Esophagus muscularis mucosa (tissue), 4 donors: ENCODE measurements around the gene MAGI1. TPM values are rescaled to one million over a fixed set of nuclear protein-coding genes. Genes with fewer than 3 reads are reported as not detected.
A peak's percentile ranks its signal among the peaks of the same experiment; 100 is the strongest.

Experiments
- DNase-seq: peaks from one replicate; pipeline ENCODE4 v3.0.0-alpha.2; 2017; ENCODE audit errors: extremely low spot score
- H3K27ac ChIP-seq, 4 donors: fragments of 200-600 bp; sonication (generic); replicated peaks in 1 of 4; 1 replicate in 3 of 4; 2 replicates in 1 of 4; pipeline ENCODE4 v1.5.1; 2016 to 2019; ENCODE audit warnings: mild to moderate bottlenecking in 1 of 4
- H3K27me3 ChIP-seq, 4 donors: fragments of 200-600 bp; sonication (generic); one replicate each; pipeline versions ENCODE4 v1.5.1 to v1.6.0; 2016 to 2019
- H3K36me3 ChIP-seq, 4 donors: fragments of 200-600 bp; sonication (generic); one replicate each; pipeline ENCODE4 v1.5.1; 2016 to 2019
- H3K4me1 ChIP-seq, 4 donors: fragments of 200-600 bp; sonication (generic); one replicate each; pipeline ENCODE4 v1.5.1; 2016 to 2019
- H3K4me3 ChIP-seq, 4 donors: fragments of 200-600 bp; sonication (generic); 1 replicate in 2 of 4; 2 replicates in 2 of 4; pipeline ENCODE4 v1.5.1; 2016 to 2019; ENCODE audit warnings: mild to moderate bottlenecking in 4 of 4, moderate library complexity in 1 of 4
- H3K9me3 ChIP-seq, 4 donors: fragments of 200-600 bp; sonication (generic); 1 replicate in 3 of 4; 2 replicates in 1 of 4; pipeline ENCODE4 v1.5.1; 2016 to 2019
- EP300 ChIP-seq: sonication (generic); formaldehyde crosslinking; IDR thresholded peaks from one replicate; pipeline ENCODE4 v1.6.1; 2017; ENCODE audit warnings: antibody characterized with exemption
- POLR2A ChIP-seq: fragments of 450-650 bp; IDR thresholded peaks from one replicate; pipeline ENCODE4 v1.6.1; 2017; ENCODE audit warnings: antibody characterized with exemption, moderate library complexity, mild to moderate bottlenecking, low read depth
- POLR2AphosphoS5 ChIP-seq, 2 donors: sonication (generic); formaldehyde crosslinking; IDR thresholded peaks; one replicate each; pipeline ENCODE4 v1.6.1; 2017; ENCODE audit warnings: antibody characterized with exemption in 2 of 2
- WGBS: methylation state at CpG from one replicate; pipeline ENCODE4 v1.1.5; 2018; 5-methylcytosine and 5-hydroxymethylcytosine counted together
- intact Hi-C: fragments of 100-400 bp; cut with DNase I; formaldehyde crosslinking; loops from one replicate; pipeline ENCODE4 v1.15.1; 2023
- total RNA-seq, 4 donors: library from RNA; depleted of rRNA; stranded (reverse); fragments of >200 nt; gene quantifications; one replicate each; pipeline versions ENCODE4 v1.1.0 to v1.2.1, GENCODE V29; 2016
- TF ChIP-seq, protein P1 (sequence below), 3 experiments: fragments of 200-600 bp in 2 of 3; fragments of 450-650 bp in 1 of 3; sonication (generic) in 2 of 3; IDR thresholded peaks; one replicate each; pipeline ENCODE4 v1.5.1; 2017 to 2019; ENCODE audit warnings: antibody characterized with exemption in 3 of 3, mild to moderate bottlenecking in 2 of 3, moderate library complexity in 1 of 3

Gene MAGI1
- total RNA-seq, 4 donors from 2014 or later, result 17.1 to 35.1 (median 25.2) TPM

- H3K27ac ChIP-seq, result no peak overlapping the region
- peak; percentile 62 for DNase-seq
- H3K4me3 ChIP-seq, result no peak overlapping the region
- no peaks in the 10 kb centered on the region for H3K9me3 ChIP-seq
- no peaks in the 10 kb centered on the region for H3K27me3 ChIP-seq
- TF ChIP-seq POLR2A, result no peak
- TF ChIP-seq POLR2AphosphoS5 (IDR thresholded peaks at IDR 0.05), result no peak
- TF ChIP-seq EP300, result no peak
- TF ChIP-seq, protein P1, sequence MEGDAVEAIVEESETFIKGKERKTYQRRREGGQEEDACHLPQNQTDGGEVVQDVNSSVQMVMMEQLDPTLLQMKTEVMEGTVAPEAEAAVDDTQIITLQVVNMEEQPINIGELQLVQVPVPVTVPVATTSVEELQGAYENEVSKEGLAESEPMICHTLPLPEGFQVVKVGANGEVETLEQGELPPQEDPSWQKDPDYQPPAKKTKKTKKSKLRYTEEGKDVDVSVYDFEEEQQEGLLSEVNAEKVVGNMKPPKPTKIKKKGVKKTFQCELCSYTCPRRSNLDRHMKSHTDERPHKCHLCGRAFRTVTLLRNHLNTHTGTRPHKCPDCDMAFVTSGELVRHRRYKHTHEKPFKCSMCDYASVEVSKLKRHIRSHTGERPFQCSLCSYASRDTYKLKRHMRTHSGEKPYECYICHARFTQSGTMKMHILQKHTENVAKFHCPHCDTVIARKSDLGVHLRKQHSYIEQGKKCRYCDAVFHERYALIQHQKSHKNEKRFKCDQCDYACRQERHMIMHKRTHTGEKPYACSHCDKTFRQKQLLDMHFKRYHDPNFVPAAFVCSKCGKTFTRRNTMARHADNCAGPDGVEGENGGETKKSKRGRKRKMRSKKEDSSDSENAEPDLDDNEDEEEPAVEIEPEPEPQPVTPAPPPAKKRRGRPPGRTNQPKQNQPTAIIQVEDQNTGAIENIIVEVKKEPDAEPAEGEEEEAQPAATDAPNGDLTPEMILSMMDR (IDR thresholded peaks at IDR 0.05), result no peak
- no peaks in the 10 kb centered on the region for H3K4me1 ChIP-seq
- intact Hi-C loops, result no loop called here
- WGBS, result 97% methylated on average over 4 of the region's 4 CpGs
- no peaks in the 10 kb centered on the region for H3K36me3 ChIP-seq
These were observed 242.0 kb downstream of the MAGI1 start for GRCh38 chr3:65796676-65797075.

DNA sequence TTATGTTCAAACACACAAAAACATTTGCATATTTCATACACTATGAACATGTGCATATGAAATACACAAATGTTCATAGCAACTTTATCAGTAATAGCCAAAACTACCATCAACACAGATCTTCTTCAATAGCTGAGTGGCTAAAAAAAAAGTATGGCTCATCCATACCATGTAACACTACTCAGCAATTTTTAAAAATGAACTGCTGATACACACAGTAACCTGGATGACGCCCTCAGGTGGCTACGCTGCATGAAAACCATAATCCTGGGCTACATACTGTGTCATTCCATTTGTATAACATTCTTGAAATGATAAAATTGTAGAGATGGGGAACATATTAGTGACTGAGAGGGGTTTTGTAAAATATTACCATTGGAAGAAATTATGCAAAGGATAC, 243.6 kb downstream of the MAGI1 start:
- no peaks in the 10 kb centered on the region for H3K4me1 ChIP-seq
- WGBS, result 93% methylated on average over 2 of the region's 2 CpGs
- H3K27ac ChIP-seq, result no peak overlapping the region
- no peak overlapping the region for H3K4me3 ChIP-seq
- no peak for TF ChIP-seq EP300
- no peak for TF ChIP-seq POLR2A
- TF ChIP-seq, protein P1 (IDR thresholded peaks at IDR 0.05), result no peak
- no peak for TF ChIP-seq POLR2AphosphoS5 (IDR thresholded peaks at IDR 0.05)
- H3K36me3 ChIP-seq, result no peaks in the 10 kb centered on the region
- H3K27me3 ChIP-seq, result no peaks in the 10 kb centered on the region
- no peaks in the 10 kb centered on the region for H3K9me3 ChIP-seq
- DNase-seq, result peak; percentile 3
- intact Hi-C loops, result no loop called here

DNA sequence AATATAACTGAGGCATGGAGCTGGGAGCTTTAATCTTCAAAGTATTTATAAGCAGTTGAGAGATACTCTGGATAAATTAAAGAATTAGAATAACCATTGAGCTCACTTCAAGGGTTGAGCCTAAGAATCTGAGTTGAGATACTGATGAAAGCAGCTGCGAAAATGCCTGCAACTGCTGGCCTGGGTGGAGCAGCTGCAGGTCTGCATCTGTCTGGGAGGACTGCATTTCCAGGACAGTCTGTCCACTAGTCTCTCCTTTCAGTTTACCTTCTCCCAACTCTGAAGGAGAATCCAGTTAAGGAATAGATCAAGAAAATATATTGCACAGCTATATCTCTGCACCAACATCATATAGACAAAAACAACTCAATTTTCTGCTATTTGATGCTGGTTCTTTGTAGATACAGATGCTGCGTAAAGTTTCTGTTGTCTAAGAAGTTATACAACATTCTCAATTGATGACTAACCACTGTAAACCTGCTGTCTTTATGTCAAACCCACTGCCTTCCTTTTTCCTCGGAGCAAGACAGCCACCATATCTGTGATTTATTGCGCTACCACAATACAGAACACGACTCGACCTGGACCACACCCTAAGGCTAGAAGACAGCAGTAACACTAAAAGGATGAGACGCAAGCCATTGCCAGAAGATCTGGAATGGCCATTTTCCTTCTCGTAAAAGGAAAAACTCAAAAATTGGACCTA, 245.1 kb downstream of the MAGI1 start:
- Histone ChIP-seq H3K4me3 (no peak overlapping the region), H3K4me1 (peaks cover 0 to 3% (median 0%) of the 10 kb centered on the region in 4 donors), H3K27ac (no peak overlapping the region), H3K27me3 (no peaks in the 10 kb centered on the region), H3K36me3 (no peaks in the 10 kb centered on the region), H3K9me3 (no peaks in the 10 kb centered on the region)
- intact Hi-C loops, result no loop called here
- peak; percentile 37 for DNase-seq
- TF ChIP-seq POLR2AphosphoS5 (IDR thresholded peaks at IDR 0.05) (no peak), EP300 (no peak), POLR2A (no peak)
- TF ChIP-seq, protein P1 (IDR thresholded peaks at IDR 0.05), result no peak
- WGBS, result 77% methylated on average over 8 of the region's 8 CpGs

- Histone ChIP-seq H3K4me1 (peaks cover 17 to 21% (median 18%) of the 10 kb centered on the region in 4 donors), H3K27ac (no peak overlapping the region), H3K9me3 (no peaks in the 10 kb centered on the region), H3K4me3 (no peak overlapping the region), H3K36me3 (no peaks in the 10 kb centered on the region), H3K27me3 (no peaks in the 10 kb centered on the region)
- WGBS, result 82% methylated on average over 2 of the region's 2 CpGs
- TF ChIP-seq EP300, result no peak
- TF ChIP-seq POLR2A, result no peak
- TF ChIP-seq, protein P1 (IDR thresholded peaks at IDR 0.05), result no peak
- no peak for TF ChIP-seq POLR2AphosphoS5 (IDR thresholded peaks at IDR 0.05)
- no peak for DNase-seq
- intact Hi-C loops, result loop anchor here (10.0 kb wide), 1 partner anchor 246 kb away; the partner anchor contains the start of gene MAGI1
These were observed 250.3 kb downstream of the MAGI1 start for GRCh38 chr3:65788461-65788860.

GRCh38 chr3:65787827-65788226, 250.9 kb downstream of the MAGI1 start:
- Histone ChIP-seq H3K4me3 (no peak overlapping the region), H3K36me3 (no peaks in the 10 kb centered on the region), H3K4me1 (peaks cover 17 to 21% (median 18%) of the 10 kb centered on the region in 4 donors), H3K27me3 (no peaks in the 10 kb centered on the region), H3K27ac (no peak overlapping the region), H3K9me3 (no peaks in the 10 kb centered on the region)
- intact Hi-C loops, result loop anchor here (10.0 kb wide), 1 partner anchor 247 kb away; the partner anchor contains the start of gene MAGI1
- 92% methylated on average over 2 of the region's 2 CpGs for WGBS
- DNase-seq, result no peak
- TF ChIP-seq, protein P1 (IDR thresholded peaks at IDR 0.05), result no peak
- TF ChIP-seq POLR2AphosphoS5 (IDR thresholded peaks at IDR 0.05) (no peak), POLR2A (no peak), EP300 (no peak)
